ENCODE data around the gene NTN4.
"Not testable (repeated sequence)": the region's sequence is repeated elsewhere in the genome, so short reads cannot be mapped to it uniquely, and the experiment has no call there.

NTN4 gene

GRCh38 chr12:95705143-95705542 is 85.4 kb downstream of the NTN4 start:
- DNase-seq, result no peak

GRCh38 chr12:95703986-95704385 is 86.6 kb downstream of the NTN4 start:
- no peak for DNase-seq

- DNase-seq, result no peak
These were observed 88.7 kb downstream of the NTN4 start for GRCh38 chr12:95701722-95702418.

- DNase-seq, result no peak
These were observed 89.3 kb downstream of the NTN4 start for GRCh38 chr12:95701275-95701674.

- DNase-seq, result no peak
These were observed 90.2 kb downstream of the NTN4 start for GRCh38 chr12:95700316-95700785.

- DNase-seq, result no peak
These were observed 91.0 kb downstream of the NTN4 start for GRCh38 chr12:95699579-95699978.

GRCh38 chr12:95694136-95694535 is 96.4 kb downstream of the NTN4 start:
- DNase-seq, result no peak

GRCh38 chr12:95693689-95694088 is 96.9 kb downstream of the NTN4 start:
- no peak for DNase-seq

GRCh38 chr12:95690861-95691635 is 99.5 kb downstream of the NTN4 start:
- DNase-seq, result no peak

GRCh38 chr12:95687937-95688336 is 102.6 kb downstream of the NTN4 start:
- no peak for DNase-seq

- DNase-seq, result no peak
These were observed 107.1 kb downstream of the NTN4 start for GRCh38 chr12:95683418-95683817.

- DNase-seq, result no peak
These were observed 109.3 kb downstream of the NTN4 start for GRCh38 chr12:95681210-95681765.

- DNase-seq, result no peak
These were observed 111.9 kb downstream of the NTN4 start for GRCh38 chr12:95678684-95679083.

GRCh38 chr12:95677782-95678181 is 112.8 kb downstream of the NTN4 start:
- not testable (repeated sequence) for DNase-seq

- DNase-seq, result no peak
These were observed 115.9 kb downstream of the NTN4 start for GRCh38 chr12:95674631-95675030.

GRCh38 chr12:95674163-95674562 is 116.4 kb downstream of the NTN4 start:
- no peak for DNase-seq

GRCh38 chr12:95673576-95673975 is 117.0 kb downstream of the NTN4 start:
- no peak for DNase-seq

- no peak for DNase-seq
These were observed 118.4 kb downstream of the NTN4 start for GRCh38 chr12:95672166-95672565.

- DNase-seq, result no peak
These were observed 119.3 kb downstream of the NTN4 start for GRCh38 chr12:95671265-95671664.

- DNase-seq, result no peak
These were observed 127.0 kb downstream of the NTN4 start for GRCh38 chr12:95663525-95663924.

GRCh38 chr12:95661360-95661759 is 129.2 kb downstream of the NTN4 start:
- no peak for DNase-seq

- no peak for DNase-seq
These were observed 132.2 kb downstream of the NTN4 start for GRCh38 chr12:95658386-95658785.

- not testable (repeated sequence) for DNase-seq
These were observed 135.9 kb downstream of the NTN4 start for GRCh38 chr12:95654665-95655064.
